GM06990 (cell line): ENCODE results near the gene TBCEL.

Experiments used
- DNase-seq: peaks from one replicate; pipeline ENCODE4 v3.0.0-alpha.2; 2011; ENCODE audit not compliant: insufficient read length; ENCODE audit errors: extremely low read depth
- H3K27me3 ChIP-seq: replicated peaks from 2 replicates; pipeline ENCODE4 v1.6.0; 2011; ENCODE audit warnings: low read length; ENCODE audit not compliant: control insufficient read depth, insufficient read depth
- H3K36me3 ChIP-seq: 2 replicates; pipeline ENCODE4 v1.5.1; 2011; ENCODE audit warnings: low read length; ENCODE audit not compliant: control insufficient read depth, insufficient read depth
- H3K4me3 ChIP-seq: replicated peaks from 2 replicates; pipeline ENCODE4 v1.5.1; 2011; ENCODE audit warnings: low read depth, mild to moderate bottlenecking, control low read depth, low read length
- TF ChIP-seq, protein P1 (sequence below): IDR thresholded peaks from 2 replicates; pipeline ENCODE4 v1.5.1; 2011; ENCODE audit warnings: low read length, control low read depth, mild to moderate bottlenecking, inconsistent platforms; ENCODE audit not compliant: insufficient read depth, poor library complexity, severe bottlenecking

The TBCEL gene

GRCh38 chr11:121038648-121039409 is 14.9 kb downstream of the TBCEL start:
- no peak for DNase-seq
- Histone ChIP-seq H3K27me3 (no peaks in the 10 kb centered on the region), H3K36me3 (no peaks in the 10 kb centered on the region), H3K4me3 (no peak overlapping the region)
- TF ChIP-seq, protein P1, sequence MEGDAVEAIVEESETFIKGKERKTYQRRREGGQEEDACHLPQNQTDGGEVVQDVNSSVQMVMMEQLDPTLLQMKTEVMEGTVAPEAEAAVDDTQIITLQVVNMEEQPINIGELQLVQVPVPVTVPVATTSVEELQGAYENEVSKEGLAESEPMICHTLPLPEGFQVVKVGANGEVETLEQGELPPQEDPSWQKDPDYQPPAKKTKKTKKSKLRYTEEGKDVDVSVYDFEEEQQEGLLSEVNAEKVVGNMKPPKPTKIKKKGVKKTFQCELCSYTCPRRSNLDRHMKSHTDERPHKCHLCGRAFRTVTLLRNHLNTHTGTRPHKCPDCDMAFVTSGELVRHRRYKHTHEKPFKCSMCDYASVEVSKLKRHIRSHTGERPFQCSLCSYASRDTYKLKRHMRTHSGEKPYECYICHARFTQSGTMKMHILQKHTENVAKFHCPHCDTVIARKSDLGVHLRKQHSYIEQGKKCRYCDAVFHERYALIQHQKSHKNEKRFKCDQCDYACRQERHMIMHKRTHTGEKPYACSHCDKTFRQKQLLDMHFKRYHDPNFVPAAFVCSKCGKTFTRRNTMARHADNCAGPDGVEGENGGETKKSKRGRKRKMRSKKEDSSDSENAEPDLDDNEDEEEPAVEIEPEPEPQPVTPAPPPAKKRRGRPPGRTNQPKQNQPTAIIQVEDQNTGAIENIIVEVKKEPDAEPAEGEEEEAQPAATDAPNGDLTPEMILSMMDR = no peak

GRCh38 chr11:121039971-121040613 is 16.2 kb downstream of the TBCEL start:
- no peaks in the 10 kb centered on the region for H3K27me3 ChIP-seq
- H3K4me3 ChIP-seq = no peak overlapping the region
- H3K36me3 ChIP-seq = no peaks in the 10 kb centered on the region
- TF ChIP-seq, protein P1 = no peak
- DNase-seq = no peak

- Histone ChIP-seq H3K36me3 (no peaks in the 10 kb centered on the region), H3K27me3 (no peaks in the 10 kb centered on the region), H3K4me3 (no peak overlapping the region)
- TF ChIP-seq, protein P1 = no peak
- no peak for DNase-seq
Measured at GRCh38 chr11:121040614-121041002, 16.7 kb downstream of the TBCEL start.

- TF ChIP-seq, protein P1 = no peak
- DNase-seq = no peak
- no peak overlapping the region for H3K4me3 ChIP-seq
- H3K27me3 ChIP-seq = no peaks in the 10 kb centered on the region
- H3K36me3 ChIP-seq = no peaks in the 10 kb centered on the region
Measured at GRCh38 chr11:121041072-121041471, 17.2 kb downstream of the TBCEL start.

DNA sequence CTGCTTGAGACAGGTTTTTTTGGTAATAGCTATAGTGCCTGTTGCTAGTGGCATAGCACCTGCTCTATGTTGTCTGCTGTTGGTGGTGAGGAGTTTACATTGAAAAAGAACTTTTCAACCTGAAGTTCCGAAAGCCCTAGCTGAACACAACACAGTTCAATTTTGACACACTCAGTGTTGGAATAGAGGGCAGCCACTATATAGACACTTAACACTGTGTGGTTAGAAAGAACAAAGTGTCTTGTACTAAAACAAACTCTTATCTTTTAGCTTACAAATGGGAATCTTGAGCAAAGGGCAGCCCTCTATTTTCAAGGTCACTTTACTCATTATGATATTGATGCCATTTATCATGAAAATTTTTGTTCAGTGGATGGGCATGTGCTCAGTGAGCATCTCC is 18.4 kb downstream of the TBCEL start:
- Histone ChIP-seq H3K36me3 (no peaks in the 10 kb centered on the region), H3K4me3 (no peak overlapping the region), H3K27me3 (no peaks in the 10 kb centered on the region)
- TF ChIP-seq, protein P1 = no peak
- DNase-seq = no peak
